H54 (cell line): ENCODE measurements around the gene GJA10.
A peak's percentile ranks its signal among the peaks of the same experiment; 100 is the strongest.

Source experiments
- DNase-seq: peaks from one replicate; pipeline ENCODE4 v3.0.0; 2011; ENCODE audit warnings: low spot score, mixed read lengths; ENCODE audit not compliant: insufficient read length
- FAIRE-seq: peaks from 3 replicates; lab custom pipeline; 2011; peaks lifted over from hg19 to GRCh38; lab: Jason Lieb, UNC
- POLR2A ChIP-seq: IDR thresholded peaks from 2 replicates; pipeline ENCODE4 v1.6.1; 2011; ENCODE audit warnings: low read depth, mild to moderate bottlenecking, low read length

GJA10 gene

DNA sequence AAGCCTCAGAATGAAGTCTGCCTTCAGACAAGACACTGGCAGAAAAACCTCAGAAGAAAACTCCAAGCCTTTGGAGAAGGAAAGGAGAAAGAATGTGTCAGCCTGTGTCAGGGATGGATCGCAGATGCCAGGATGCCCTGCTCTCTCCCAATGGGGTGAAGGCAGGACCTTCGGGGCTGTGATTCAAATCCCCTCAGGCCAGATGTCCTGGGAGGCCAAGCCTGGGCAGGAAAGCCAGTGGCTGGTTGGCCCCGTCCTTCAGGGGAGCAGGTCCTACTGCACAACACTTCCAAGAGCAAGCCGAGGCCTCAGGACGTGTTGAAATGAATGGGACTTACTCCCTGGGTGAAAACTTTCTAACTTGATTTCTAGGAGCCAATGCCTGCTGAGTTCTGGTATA is 36.5 kb downstream of the GJA10 start:
- DNase-seq (no peak), FAIRE-seq (no peak)
- TF ChIP-seq POLR2A, result no peak

DNA sequence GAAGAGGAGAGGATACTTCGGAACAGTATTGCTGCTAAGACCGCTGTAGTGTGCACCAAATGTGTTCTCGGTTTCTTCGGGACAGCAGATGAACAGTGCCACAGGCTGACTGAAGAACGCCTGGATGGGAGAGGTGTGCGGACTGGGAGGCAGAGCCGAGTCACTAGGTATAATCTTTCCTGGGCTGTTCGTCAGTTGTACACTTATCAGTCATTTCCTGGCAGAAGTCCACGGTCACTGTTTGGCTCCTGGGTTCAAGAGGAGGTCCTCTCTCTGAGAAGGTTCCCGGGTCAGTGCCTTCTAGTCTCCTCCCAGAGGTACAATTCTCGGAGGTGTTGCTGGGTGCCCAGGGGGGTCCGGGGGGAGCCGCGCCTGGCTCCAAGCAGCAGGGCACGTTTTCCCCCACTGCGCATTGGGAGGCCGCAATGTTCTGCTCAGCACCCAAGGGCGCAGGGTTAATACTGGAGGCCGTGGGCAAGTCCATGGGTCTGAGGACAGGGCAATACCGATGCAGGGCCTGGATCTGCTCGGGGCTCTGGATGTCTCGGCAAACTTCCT is 38.1 kb downstream of the GJA10 start:
- no peak for TF ChIP-seq POLR2A
- DNase-seq (no peak), FAIRE-seq (no peak)

GRCh38 chr6:89934685-89935366 is 40.6 kb downstream of the GJA10 start:
- TF ChIP-seq POLR2A, result no peak
- no peak for DNase-seq
- no peak for FAIRE-seq

- FAIRE-seq, result no peak
- DNase-seq, result no peak
- no peak for TF ChIP-seq POLR2A
Measured at GRCh38 chr6:89936177-89936576, 41.9 kb downstream of the GJA10 start.

- no peak for DNase-seq
- no peak for TF ChIP-seq POLR2A
- no peak for FAIRE-seq
Measured at GRCh38 chr6:89938014-89938413, 43.7 kb downstream of the GJA10 start.

- no peak for FAIRE-seq
- DNase-seq, result no peak
- TF ChIP-seq POLR2A, result no peak
Measured at GRCh38 chr6:89939144-89939543, 44.9 kb downstream of the GJA10 start.

GRCh38 chr6:89940225-89941027 is 46.2 kb downstream of the GJA10 start:
- FAIRE-seq (no peak), DNase-seq (peak; percentile 48)
- no peak for TF ChIP-seq POLR2A

DNA sequence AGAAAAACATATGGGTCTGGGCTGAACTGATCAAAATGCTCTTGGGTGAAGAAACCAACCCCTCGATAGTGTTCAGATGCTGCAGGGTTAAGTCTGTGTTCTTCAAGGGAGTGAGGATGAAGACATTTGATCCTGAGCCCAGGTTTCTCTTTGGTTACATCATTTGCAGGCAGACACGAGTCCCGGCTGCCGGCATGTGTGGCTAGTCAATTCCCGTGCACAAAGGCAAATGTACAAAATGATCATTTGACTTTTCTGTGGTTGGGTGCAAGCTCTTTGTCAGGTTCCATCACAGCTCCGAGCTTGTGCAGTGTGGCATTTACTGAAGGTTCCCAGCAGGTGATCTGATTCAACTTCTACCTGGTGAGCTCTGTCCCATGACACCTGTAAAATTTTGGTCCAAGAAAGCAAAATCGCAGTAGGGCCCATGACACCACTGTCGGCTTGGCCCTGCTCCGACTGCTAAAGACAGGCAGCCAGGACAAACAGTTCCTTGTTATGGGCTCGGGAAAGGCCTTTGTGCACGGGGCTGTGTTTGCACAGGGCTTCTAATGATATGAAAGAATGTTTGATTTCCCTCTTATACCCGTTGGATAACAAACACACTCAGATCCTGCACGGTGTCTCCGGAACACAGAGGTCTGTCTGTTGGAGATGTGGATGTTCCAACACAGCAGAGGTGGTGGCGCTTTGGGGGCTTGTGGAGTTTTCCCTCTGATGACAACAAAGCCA is 46.9 kb downstream of the GJA10 start:
- no peak for TF ChIP-seq POLR2A
- FAIRE-seq, result no peak
- no peak for DNase-seq

GRCh38 chr6:89941763-89942497 is 47.7 kb downstream of the GJA10 start:
- FAIRE-seq (no peak), DNase-seq (no peak)
- TF ChIP-seq POLR2A, result no peak

- TF ChIP-seq POLR2A, result no peak
- FAIRE-seq, result no peak
Measured at GRCh38 chr6:89942601-89943000, 48.3 kb downstream of the GJA10 start.

DNA sequence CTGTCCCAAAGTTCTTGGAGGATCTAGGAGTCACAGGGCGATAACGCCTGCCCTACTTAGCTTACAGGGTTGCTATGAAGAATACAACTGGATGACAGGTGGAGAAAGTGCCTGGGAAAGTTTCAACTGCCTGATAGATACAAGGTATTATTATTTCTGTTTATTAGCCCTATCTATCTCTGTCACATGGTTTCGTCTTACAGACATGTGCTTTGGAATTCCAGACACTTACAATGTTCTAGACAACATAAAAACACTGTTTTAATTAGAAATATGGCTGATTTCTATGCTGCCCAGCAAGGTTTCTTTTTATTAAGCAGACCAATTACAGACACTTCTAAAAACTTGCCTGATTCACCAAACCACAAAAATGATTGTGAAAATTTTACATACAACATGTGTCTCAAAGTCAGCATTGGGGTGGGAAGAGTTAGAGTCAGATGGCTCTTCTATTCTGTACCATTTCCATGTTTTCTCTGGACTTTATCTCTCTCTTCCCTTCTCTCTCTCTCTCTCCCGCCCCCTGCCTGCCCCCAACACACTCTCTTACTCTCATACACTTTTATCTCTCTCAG is 50.0 kb downstream of the GJA10 start:
- no peak for TF ChIP-seq POLR2A
- FAIRE-seq (no peak), DNase-seq (no peak)

More at GRCh38 chr6:89942601-89943000, 48.3 kb downstream of the GJA10 start:
- no peak for DNase-seq

DNA sequence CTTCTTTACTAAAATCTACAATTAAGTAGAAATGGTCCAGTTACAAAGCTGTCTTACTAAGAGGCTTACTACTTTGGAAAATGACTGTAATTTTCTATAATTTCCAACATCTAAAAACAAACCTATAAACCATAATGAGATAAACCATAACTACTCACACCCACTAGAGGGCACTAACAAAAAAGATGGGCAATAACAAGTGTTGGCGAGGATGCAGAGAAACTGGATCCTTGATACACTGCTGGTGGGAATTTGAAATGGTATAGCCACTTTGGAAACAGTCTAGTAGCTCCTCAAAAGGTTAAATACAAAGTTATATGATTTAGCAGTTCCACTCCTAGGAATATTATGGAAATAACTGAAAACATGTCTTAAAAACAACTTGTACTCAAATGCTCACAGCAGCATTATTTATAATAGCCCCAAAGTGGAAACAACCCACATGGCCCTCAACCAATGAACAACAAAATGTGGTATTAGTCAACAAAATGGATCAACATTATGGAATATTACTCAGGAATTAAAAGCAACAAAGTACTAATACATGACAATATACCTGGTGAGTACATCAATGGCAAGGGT is 50.6 kb downstream of the GJA10 start:
- TF ChIP-seq POLR2A, result no peak
- no peak for FAIRE-seq
- no peak for DNase-seq
